ENCODE results near the gene ARIH2.

ARIH2 gene

GRCh38 chr3:48997102-48997635 is 78.5 kb downstream of the ARIH2 start:
- no peak for TF ChIP-seq GATA3 (IDR thresholded peaks at IDR 0.05; ENCODE audit: low read depth, low read length)
- no peak for TF ChIP-seq GATA2 (IDR thresholded peaks at IDR 0.05; ENCODE audit: low read depth, low read length)

- TF ChIP-seq GATA2 (IDR thresholded peaks at IDR 0.05; ENCODE audit: low read depth, low read length) = no peak
- TF ChIP-seq GATA3 (IDR thresholded peaks at IDR 0.05; ENCODE audit: low read depth, low read length) = no peak
These were observed 79.3 kb downstream of the ARIH2 start for GRCh38 chr3:48997714-48998637.

GRCh38 chr3:48999085-48999858 is 80.6 kb downstream of the ARIH2 start:
- TF ChIP-seq GATA2 (IDR thresholded peaks at IDR 0.05; ENCODE audit: low read depth, low read length) (no peak), GATA3 (IDR thresholded peaks at IDR 0.05; ENCODE audit: low read depth, low read length) (no peak)

- no peak for TF ChIP-seq GATA3 (IDR thresholded peaks at IDR 0.05; ENCODE audit: low read depth, low read length)
- no peak for TF ChIP-seq GATA2 (IDR thresholded peaks at IDR 0.05; ENCODE audit: low read depth, low read length)
These were observed 82.5 kb downstream of the ARIH2 start for GRCh38 chr3:49001155-49001554.

- no peak for TF ChIP-seq GATA3 (IDR thresholded peaks at IDR 0.05; ENCODE audit: low read depth, low read length)
- TF ChIP-seq GATA2 (IDR thresholded peaks at IDR 0.05; ENCODE audit: low read depth, low read length) = no peak
These were observed 86.0 kb downstream of the ARIH2 start for GRCh38 chr3:49004352-49005302.

GRCh38 chr3:49005303-49005680 is 86.7 kb downstream of the ARIH2 start:
- TF ChIP-seq GATA3 (IDR thresholded peaks at IDR 0.05; ENCODE audit: low read depth, low read length) (no peak), GATA2 (IDR thresholded peaks at IDR 0.05; ENCODE audit: low read depth, low read length) (no peak)

- no peak for TF ChIP-seq GATA2 (IDR thresholded peaks at IDR 0.05; ENCODE audit: low read depth, low read length)
- TF ChIP-seq GATA3 (IDR thresholded peaks at IDR 0.05; ENCODE audit: low read depth, low read length) = no peak
These were observed 87.4 kb downstream of the ARIH2 start for GRCh38 chr3:49005998-49006397.

- TF ChIP-seq GATA2 (IDR thresholded peaks at IDR 0.05; ENCODE audit: low read depth, low read length) (no peak), GATA3 (IDR thresholded peaks at IDR 0.05; ENCODE audit: low read depth, low read length) (no peak)
These were observed 87.9 kb downstream of the ARIH2 start for GRCh38 chr3:49006408-49007067.

- TF ChIP-seq GATA2 (IDR thresholded peaks at IDR 0.05; ENCODE audit: low read depth, low read length) (no peak), GATA3 (IDR thresholded peaks at IDR 0.05; ENCODE audit: low read depth, low read length) (no peak)
These were observed 88.6 kb downstream of the ARIH2 start, which contains the start of gene WDR6 for GRCh38 chr3:49007068-49007770. WDR6 (plus strand) TSS chr3:49007391; CDS start chr3:49007432, 41 bp downstream.

- no peak for TF ChIP-seq GATA2 (IDR thresholded peaks at IDR 0.05; ENCODE audit: low read depth, low read length)
- TF ChIP-seq GATA3 (IDR thresholded peaks at IDR 0.05; ENCODE audit: low read depth, low read length) = no peak
These were observed 89.3 kb downstream of the ARIH2 start for GRCh38 chr3:49007771-49008528.

GRCh38 chr3:49009396-49009795 is 90.8 kb downstream of the ARIH2 start:
- TF ChIP-seq GATA3 (IDR thresholded peaks at IDR 0.05; ENCODE audit: low read depth, low read length) = no peak
- no peak for TF ChIP-seq GATA2 (IDR thresholded peaks at IDR 0.05; ENCODE audit: low read depth, low read length)
